Measurements from ENCODE around the gene EIF4E. TPM values are rescaled to one million over a fixed set of nuclear protein-coding genes. Genes with fewer than 3 reads are reported as not detected.
A peak's percentile ranks its signal among the peaks of the same experiment; 100 is the strongest.
"Not testable (repeated sequence)": the region's sequence is repeated elsewhere in the genome, so short reads cannot be mapped to it uniquely, and the experiment has no call there.

EIF4E gene
- total RNA-seq, 3 donors from 2014 or later: 69.0 to 97.2 (median 93.7) TPM

DNA sequence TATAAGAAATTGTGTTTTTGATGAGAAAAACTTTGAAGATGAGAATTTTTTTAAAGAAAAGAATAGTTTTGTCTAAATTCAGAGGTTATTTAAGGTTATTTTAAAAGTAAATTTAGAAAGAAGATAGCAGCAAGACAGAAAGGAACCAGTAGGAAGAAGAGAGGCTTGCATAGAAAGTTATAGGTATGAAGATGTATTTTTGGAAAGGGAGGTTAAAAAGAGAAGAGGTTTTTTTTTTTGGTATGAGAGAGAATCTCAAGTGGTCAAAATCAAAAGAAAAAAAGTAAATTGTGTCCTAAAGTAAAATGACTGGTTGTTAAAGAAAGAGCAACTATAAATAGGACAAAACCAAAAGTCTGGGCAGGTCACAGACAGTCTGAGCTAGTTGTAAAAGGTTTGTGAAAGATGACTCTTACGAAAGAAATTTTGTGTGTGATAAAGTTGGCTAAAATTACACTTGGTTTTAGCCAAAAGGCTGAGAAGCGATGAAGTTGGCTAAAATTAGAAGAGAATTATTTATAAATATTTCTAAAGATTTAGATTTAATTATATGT is 16.4 kb upstream of the EIF4E start:
- H3K4me3 ChIP-seq: no peak overlapping the region
- no peaks in the 10 kb centered on the region for H3K27me3 ChIP-seq
- intact Hi-C loops (cut with DNase I; ENCODE audit: low total_unique reads): no loop called here
- no peak overlapping the region for H3K27ac ChIP-seq
- TF ChIP-seq CTCF (IDR thresholded peaks at IDR 0.05) (no peak), POLR2AphosphoS5 (IDR thresholded peaks at IDR 0.05) (no peak), POLR2A (IDR thresholded peaks at IDR 0.05) (no peak)
- no peaks in the 10 kb centered on the region for H3K4me1 ChIP-seq
- no peaks in the 10 kb centered on the region for H3K36me3 ChIP-seq
- no peaks in the 10 kb centered on the region for H3K9me3 ChIP-seq
- DNase-seq (ENCODE audit: low spot score in 2 of 2): no peak

- no peaks in the 10 kb centered on the region for H3K36me3 ChIP-seq
- H3K27ac ChIP-seq: no peak overlapping the region
- no peak for DNase-seq (ENCODE audit: low spot score in 2 of 2)
- no peaks in the 10 kb centered on the region for H3K27me3 ChIP-seq
- no peak for TF ChIP-seq POLR2AphosphoS5 (IDR thresholded peaks at IDR 0.05)
- peak; percentile 50 to 67 (median 65) for TF ChIP-seq CTCF (IDR thresholded peaks at IDR 0.05)
- no peaks in the 10 kb centered on the region for H3K9me3 ChIP-seq
- intact Hi-C loops (cut with DNase I; ENCODE audit: low total_unique reads): no loop called here
- H3K4me3 ChIP-seq: no peak overlapping the region
- no peaks in the 10 kb centered on the region for H3K4me1 ChIP-seq
Measured at GRCh38 chr4:98939892-98940298, 11.0 kb upstream of the EIF4E start.

DNA sequence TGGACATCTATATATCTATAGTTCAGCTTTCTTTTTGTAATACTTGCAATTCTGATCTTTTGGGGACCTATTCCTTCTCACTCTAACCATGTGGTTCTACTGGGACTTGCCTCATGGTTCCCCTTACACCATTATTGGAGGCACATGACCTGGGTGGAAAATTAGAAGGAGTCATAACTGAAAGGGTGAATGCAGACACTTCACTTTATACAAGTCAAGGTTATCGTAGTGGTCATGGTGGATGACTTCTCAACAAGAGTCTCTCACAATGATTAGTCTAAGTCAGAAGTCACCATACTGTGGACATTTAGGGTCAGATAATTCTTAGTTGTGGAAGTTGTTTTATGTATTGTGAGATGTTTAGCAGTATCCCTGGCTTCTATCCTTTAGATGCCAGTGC is 10.5 kb upstream of the EIF4E start:
- Histone ChIP-seq H3K27me3 (no peaks in the 10 kb centered on the region), H3K4me1 (no peaks in the 10 kb centered on the region), H3K9me3 (no peaks in the 10 kb centered on the region), H3K4me3 (no peak overlapping the region), H3K27ac (no peak overlapping the region), H3K36me3 (no peaks in the 10 kb centered on the region)
- no peak for DNase-seq (ENCODE audit: low spot score in 2 of 2)
- no peak for TF ChIP-seq CTCF (IDR thresholded peaks at IDR 0.05)
- no peak for TF ChIP-seq POLR2A (IDR thresholded peaks at IDR 0.05)
- TF ChIP-seq POLR2AphosphoS5 (IDR thresholded peaks at IDR 0.05): no peak
- intact Hi-C loops (cut with DNase I; ENCODE audit: low total_unique reads): no loop called here

DNA sequence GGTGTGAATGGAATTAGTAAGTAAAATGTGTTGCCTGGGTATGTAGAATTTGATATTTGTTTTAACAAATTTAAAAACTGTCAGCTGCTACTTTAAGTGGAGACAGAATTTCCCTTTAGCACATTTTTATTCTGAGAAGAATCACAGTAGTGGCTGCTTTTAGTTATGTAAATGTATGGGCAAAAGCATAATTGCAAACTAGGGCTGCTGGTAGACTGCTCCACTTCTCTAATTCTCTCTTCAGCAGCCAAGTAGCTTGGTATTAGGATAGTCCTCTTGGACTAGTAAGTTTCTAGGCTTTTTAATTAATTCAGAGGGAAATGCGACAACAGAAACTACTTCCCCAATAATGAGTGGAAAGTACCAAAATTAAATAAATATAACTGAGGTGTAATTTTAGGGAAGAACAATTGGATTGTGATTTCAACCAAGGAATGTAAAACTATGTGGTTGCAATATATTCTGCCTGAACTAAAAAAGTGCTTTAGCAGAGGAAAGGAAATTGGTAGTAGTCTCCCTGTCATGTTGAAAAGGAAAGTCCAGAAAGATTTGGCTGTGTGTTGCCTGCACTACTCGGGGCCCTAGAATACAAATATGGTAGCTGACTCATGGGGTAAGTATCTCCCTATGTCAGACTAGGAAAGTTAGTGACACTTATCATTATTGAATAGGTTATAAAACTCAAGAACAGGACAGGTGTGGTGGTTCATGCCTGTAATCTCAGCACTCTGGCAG is 9.2 kb upstream of the EIF4E start:
- no peaks in the 10 kb centered on the region for H3K4me1 ChIP-seq
- no peaks in the 10 kb centered on the region for H3K9me3 ChIP-seq
- H3K36me3 ChIP-seq: no peaks in the 10 kb centered on the region
- H3K27me3 ChIP-seq: no peaks in the 10 kb centered on the region
- intact Hi-C loops (cut with DNase I; ENCODE audit: low total_unique reads): no loop called here
- DNase-seq (ENCODE audit: low spot score in 2 of 2): no peak
- H3K27ac ChIP-seq: no peak overlapping the region
- H3K4me3 ChIP-seq: no peak overlapping the region
- TF ChIP-seq POLR2AphosphoS5 (IDR thresholded peaks at IDR 0.05) (no peak), POLR2A (IDR thresholded peaks at IDR 0.05) (no peak), CTCF (IDR thresholded peaks at IDR 0.05) (no peak)

- no peaks in the 10 kb centered on the region for H3K9me3 ChIP-seq
- intact Hi-C loops (cut with DNase I; ENCODE audit: low total_unique reads): no loop called here
- no peak for DNase-seq (ENCODE audit: low spot score in 2 of 2)
- H3K27me3 ChIP-seq: no peaks in the 10 kb centered on the region
- no peaks in the 10 kb centered on the region for H3K36me3 ChIP-seq
- no peak overlapping the region for H3K4me3 ChIP-seq
- H3K4me1 ChIP-seq: no peaks in the 10 kb centered on the region
- no peak overlapping the region for H3K27ac ChIP-seq
- TF ChIP-seq POLR2AphosphoS5 (IDR thresholded peaks at IDR 0.05) (no peak), POLR2A (IDR thresholded peaks at IDR 0.05) (no peak), CTCF (IDR thresholded peaks at IDR 0.05) (no peak)
Measured at GRCh38 chr4:98935633-98936032, 6.7 kb upstream of the EIF4E start.

DNA sequence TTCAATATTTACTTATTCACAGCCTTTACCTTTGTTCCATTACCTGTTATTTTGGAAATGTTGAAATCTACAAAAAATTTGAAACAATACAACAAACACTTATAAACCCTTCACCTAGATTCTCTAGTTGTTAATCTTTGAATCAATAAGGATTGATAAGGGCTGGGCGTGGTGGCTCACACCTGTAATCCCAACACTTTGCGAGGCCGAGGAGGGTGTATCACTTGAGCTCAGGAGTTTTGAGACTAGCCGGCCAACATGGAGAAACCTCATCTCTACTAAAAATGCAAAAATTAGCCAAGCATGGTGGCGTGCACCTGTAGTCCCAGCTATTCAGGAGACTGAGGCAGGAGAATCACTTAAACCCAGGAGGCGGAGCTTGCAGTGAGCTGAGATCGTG is 5.9 kb upstream of the EIF4E start:
- H3K27ac ChIP-seq; H3K27me3 ChIP-seq; H3K36me3 ChIP-seq; H3K4me3 ChIP-seq; intact Hi-C loops (cut with DNase I; ENCODE audit: low total_unique reads); H3K4me1 ChIP-seq; H3K9me3 ChIP-seq; DNase-seq (ENCODE audit: low spot score in 2 of 2): not testable (repeated sequence)
